HCT116 (cell line): ENCODE measurements around the gene ACADS. TPM values are rescaled to one million over a fixed set of nuclear protein-coding genes. Genes with fewer than 3 reads are reported as not detected.
A peak's percentile ranks its signal among the peaks of the same experiment; 100 is the strongest.

Experiments
- ATAC-seq: fragments of 200-7000 bp; cut with Tn5 transposase; 2 replicates; pipeline ENCODE4 v1.9.1; 2020; ENCODE audit warnings: mild to moderate bottlenecking, moderate library complexity
- BruUV-seq: library from RNA; stranded (reverse); fragments of 400-500 nt; replicated peaks from 2 replicates; lab custom pipeline; 2021; lab: Mats Ljungman, UMichigan
- CTCF ChIA-PET: fragments of 300-600 bp; sonication (Branson Sonifier 250); formaldehyde crosslinking; loops from one replicate; lab custom pipeline; 2021; ENCODE audit warnings: antibody characterized with exemption; lab: Charles Lee
- POLR2A ChIA-PET: fragments of 300-600, 350-600 bp; sonication (Branson Sonifier 250); formaldehyde crosslinking; loops from one replicate; lab custom pipeline; 2021; ENCODE audit warnings: antibody characterized with exemption; lab: Charles Lee
- RAD21 ChIA-PET, 2 experiments: fragments of 300-600 bp; sonication (Branson Sonifier 250); formaldehyde crosslinking; loops; one replicate each; lab custom pipeline; 2023; ENCODE audit warnings: low total read pairs in 2 of 2; ENCODE audit not compliant: uncharacterized antibody in 2 of 2, unreplicated experiment in 2 of 2, low non-redundant PET in 1 of 2; lab: Charles Lee
- DNase-seq: peaks from one replicate; pipeline ENCODE4 v3.0.0-alpha.2; 2010; ENCODE audit warnings: low read depth, low spot score
- H2AFZ ChIP-seq: fragments of 200-600 bp; shearing (Covaris generic), sonication (generic); 2 replicates; pipeline ENCODE4 v1.6.1; 2017; ENCODE audit warnings: low read depth, mixed run types, mixed read lengths, antibody characterized with exemption, low read length; ENCODE audit not compliant: poor library complexity, severe bottlenecking
- H3K27ac ChIP-seq: 2 replicates; pipeline ENCODE4 v1.5.1; 2012; ENCODE audit warnings: low read depth, low read length
- H3K27me3 ChIP-seq: fragments of 200-600 bp; sonication (generic); 2 replicates; pipeline ENCODE4 v1.6.1; 2016; ENCODE audit warnings: mixed run types, low read length, mixed read lengths; ENCODE audit not compliant: insufficient read depth
- H3K36me3 ChIP-seq, 2 experiments: fragments of 200-500 bp in 1 of 2; fragments of 200-600 bp in 1 of 2; sonication (Bioruptor generic) in 1 of 2; sonication (generic) in 1 of 2; 2 replicates each; pipeline versions ENCODE4 v1.5.1 to v1.6.1; 2014 to 2016; ENCODE audit warnings: low read length in 2 of 2, inconsistent platforms in 1 of 2, mixed read lengths in 1 of 2, mixed run types in 1 of 2; ENCODE audit not compliant: insufficient read depth in 2 of 2, control insufficient read depth in 1 of 2
- H3K4me1 ChIP-seq, 2 experiments: fragments of 200-600 bp in 1 of 2; sonication (generic) in 1 of 2; 2 replicates each; pipeline versions ENCODE4 v1.5.1 to v1.6.1; 2012 to 2017; ENCODE audit warnings: low read length in 2 of 2, inconsistent platforms in 1 of 2, mild to moderate bottlenecking in 1 of 2, mixed read lengths in 1 of 2, mixed run types in 1 of 2, moderate library complexity in 1 of 2; ENCODE audit not compliant: insufficient read depth in 2 of 2, control insufficient read depth in 1 of 2
- H3K4me2 ChIP-seq: fragments of 200-600 bp; sonication (generic); 2 replicates; pipeline ENCODE4 v1.6.1; 2017; ENCODE audit warnings: mixed run types, low read length, mixed read lengths
- H3K4me3 ChIP-seq, 2 experiments: fragments of 200-600 bp in 1 of 2; sonication (generic) in 1 of 2; replicated peaks in 1 of 2; 2 replicates each; pipeline ENCODE4 v1.5.1; 2011 to 2016; ENCODE audit warnings: low read length in 2 of 2, control low read depth in 1 of 2, low read depth in 1 of 2, mild to moderate bottlenecking in 1 of 2, mixed read lengths in 1 of 2, mixed run types in 1 of 2
- H3K79me2 ChIP-seq: fragments of 200-600 bp; sonication (generic); 2 replicates; pipeline ENCODE4 v1.6.1; 2017; ENCODE audit warnings: mild to moderate bottlenecking, mixed run types, low read length, moderate library complexity, mixed read lengths; ENCODE audit not compliant: insufficient read depth
- H3K9ac ChIP-seq: fragments of 200-600 bp; sonication (generic); 2 replicates; pipeline ENCODE4 v1.6.1; 2016; ENCODE audit warnings: low read length, mixed read lengths
- H3K9me2 ChIP-seq: fragments of 200-600 bp; sonication (generic), shearing (Covaris generic); 2 replicates; pipeline ENCODE4 v1.6.1; 2017; ENCODE audit warnings: mixed run types, mild to moderate bottlenecking, moderate library complexity; ENCODE audit not compliant: insufficient read depth
- H3K9me3 ChIP-seq, 2 experiments: fragments of 200-500 bp in 1 of 2; fragments of 200-600 bp in 1 of 2; sonication (Bioruptor generic) in 1 of 2; sonication (generic) in 1 of 2; 2 replicates each; pipeline ENCODE4 v1.6.1; 2014 to 2017; ENCODE audit warnings: low read length in 2 of 2, mixed read lengths in 2 of 2, inconsistent platforms in 1 of 2, low read depth in 1 of 2, mild to moderate bottlenecking in 1 of 2, mixed run types in 1 of 2, moderate library complexity in 1 of 2; ENCODE audit not compliant: control insufficient read depth in 1 of 2, insufficient read depth in 1 of 2
- H4K20me1 ChIP-seq: fragments of 200-600 bp; sonication (generic), shearing (Covaris generic); 2 replicates; pipeline ENCODE4 v1.6.1; 2017; ENCODE audit warnings: mixed run types, mild to moderate bottlenecking, moderate library complexity; ENCODE audit not compliant: insufficient read depth
- ELF1 ChIP-seq: IDR thresholded peaks from 2 replicates; pipeline ENCODE4 v1.6.1; 2012; ENCODE audit warnings: low read depth, borderline replicate concordance
- RAD21 ChIP-seq: IDR thresholded peaks from 2 replicates; pipeline ENCODE4 v1.6.1; 2012; ENCODE audit warnings: low read depth, mild to moderate bottlenecking
- TCF7L2 ChIP-seq: IDR thresholded peaks from 2 replicates; pipeline ENCODE4 v1.7.0; 2011; ENCODE audit warnings: borderline replicate concordance, inconsistent platforms; ENCODE audit not compliant: insufficient read depth, insufficient read length; ENCODE audit errors: extremely low read depth
- YY1 ChIP-seq: IDR thresholded peaks from 2 replicates; pipeline ENCODE4 v1.6.1; 2011; ENCODE audit warnings: low read length, low read depth, moderate library complexity, mild to moderate bottlenecking; ENCODE audit not compliant: insufficient replicate concordance; ENCODE audit errors: extremely low read depth
- ZNF274 ChIP-seq: fragments of 200-500 bp; sonication (Bioruptor generic); IDR thresholded peaks from 2 replicates; pipeline ENCODE4 v1.6.1; 2014; ENCODE audit warnings: mild to moderate bottlenecking, low read depth, low read length, inconsistent platforms
- intact Hi-C: fragments of 100-400 bp; cut with micrococcal nuclease; formaldehyde crosslinking; loops from 2 replicates; pipeline ENCODE4 v1.10.0; 2022
- total RNA-seq: library from RNA; stranded (reverse); gene quantifications from one replicate; pipeline ENCODE4 v1.2.1, GENCODE V29; 2021; ENCODE audit not compliant: unreplicated experiment
- TF ChIP-seq, protein P1 (sequence below), 3 experiments: fragments of 200-600 bp in 1 of 3; sonication (generic) in 1 of 3; IDR thresholded peaks in 2 of 3; conservative IDR thresholded peaks in 1 of 3; 2 replicates each; pipeline ENCODE4 v1.5.1; 2012 to 2017; ENCODE audit warnings: low read depth in 2 of 3, low read length in 2 of 3, antibody characterized with exemption in 1 of 3, borderline replicate concordance in 1 of 3, control low read depth in 1 of 3, mild to moderate bottlenecking in 1 of 3, mixed read lengths in 1 of 3, mixed run types in 1 of 3, moderate library complexity in 1 of 3; ENCODE audit not compliant: insufficient read depth in 1 of 3
- TF ChIP-seq, protein P2 (sequence below): IDR thresholded peaks from 2 replicates; pipeline ENCODE4 v1.6.1; 2012; ENCODE audit warnings: low read depth

Gene ACADS
- total RNA-seq, 1 experiment from 2014 or later, result 21.4 TPM

DNA sequence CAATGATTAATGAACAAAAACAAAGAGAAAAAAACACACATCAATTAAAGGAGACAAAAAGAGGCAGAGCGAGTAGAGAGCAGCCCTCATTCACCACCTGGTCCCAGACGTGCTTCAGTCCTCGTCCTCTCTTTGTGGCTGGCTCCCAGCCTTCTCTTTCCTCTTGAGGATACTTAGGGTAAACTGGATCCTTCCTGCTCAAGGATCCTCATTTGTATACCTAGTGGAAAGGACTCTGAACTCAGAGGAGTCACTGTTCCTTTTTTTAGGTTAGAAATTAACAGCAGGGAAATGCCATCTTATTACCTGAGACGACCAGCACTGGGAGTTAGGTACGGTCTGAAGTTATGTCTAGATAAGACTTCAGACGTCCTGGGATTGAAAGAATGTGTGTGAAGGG, 29.0 kb upstream of the ACADS start:
- Histone ChIP-seq H3K4me2 (no peak overlapping the region), H3K36me3 (peaks cover 54 to 78% of the 10 kb centered on the region in 2 experiments), H3K27me3 (no peaks in the 10 kb centered on the region), H3K9me2 (no peaks in the 10 kb centered on the region), H3K4me1 (no peaks in the 10 kb centered on the region), H3K27ac (no peak overlapping the region), H4K20me1 (no peaks in the 10 kb centered on the region), H2AFZ (no peak overlapping the region), H3K9ac (no peak overlapping the region), H3K79me2 (peaks cover 28% of the 10 kb centered on the region), H3K4me3 (no peak overlapping the region), H3K9me3 (no peaks in the 10 kb centered on the region)
- no peak for TF ChIP-seq YY1
- TF ChIP-seq, protein P1, sequence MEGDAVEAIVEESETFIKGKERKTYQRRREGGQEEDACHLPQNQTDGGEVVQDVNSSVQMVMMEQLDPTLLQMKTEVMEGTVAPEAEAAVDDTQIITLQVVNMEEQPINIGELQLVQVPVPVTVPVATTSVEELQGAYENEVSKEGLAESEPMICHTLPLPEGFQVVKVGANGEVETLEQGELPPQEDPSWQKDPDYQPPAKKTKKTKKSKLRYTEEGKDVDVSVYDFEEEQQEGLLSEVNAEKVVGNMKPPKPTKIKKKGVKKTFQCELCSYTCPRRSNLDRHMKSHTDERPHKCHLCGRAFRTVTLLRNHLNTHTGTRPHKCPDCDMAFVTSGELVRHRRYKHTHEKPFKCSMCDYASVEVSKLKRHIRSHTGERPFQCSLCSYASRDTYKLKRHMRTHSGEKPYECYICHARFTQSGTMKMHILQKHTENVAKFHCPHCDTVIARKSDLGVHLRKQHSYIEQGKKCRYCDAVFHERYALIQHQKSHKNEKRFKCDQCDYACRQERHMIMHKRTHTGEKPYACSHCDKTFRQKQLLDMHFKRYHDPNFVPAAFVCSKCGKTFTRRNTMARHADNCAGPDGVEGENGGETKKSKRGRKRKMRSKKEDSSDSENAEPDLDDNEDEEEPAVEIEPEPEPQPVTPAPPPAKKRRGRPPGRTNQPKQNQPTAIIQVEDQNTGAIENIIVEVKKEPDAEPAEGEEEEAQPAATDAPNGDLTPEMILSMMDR (IDR thresholded peaks at IDR 0.05 in 2 of 3, conservative IDR thresholded peaks at IDR 0.05 in 1 of 3; ENCODE audit: borderline replicate concordance in 1 of 3, insufficient read depth in 1 of 3, low read depth in 2 of 3, low read length in 2 of 3), result no peak
- no peak for TF ChIP-seq ZNF274
- TF ChIP-seq ELF1, result no peak
- TF ChIP-seq, protein P2, sequence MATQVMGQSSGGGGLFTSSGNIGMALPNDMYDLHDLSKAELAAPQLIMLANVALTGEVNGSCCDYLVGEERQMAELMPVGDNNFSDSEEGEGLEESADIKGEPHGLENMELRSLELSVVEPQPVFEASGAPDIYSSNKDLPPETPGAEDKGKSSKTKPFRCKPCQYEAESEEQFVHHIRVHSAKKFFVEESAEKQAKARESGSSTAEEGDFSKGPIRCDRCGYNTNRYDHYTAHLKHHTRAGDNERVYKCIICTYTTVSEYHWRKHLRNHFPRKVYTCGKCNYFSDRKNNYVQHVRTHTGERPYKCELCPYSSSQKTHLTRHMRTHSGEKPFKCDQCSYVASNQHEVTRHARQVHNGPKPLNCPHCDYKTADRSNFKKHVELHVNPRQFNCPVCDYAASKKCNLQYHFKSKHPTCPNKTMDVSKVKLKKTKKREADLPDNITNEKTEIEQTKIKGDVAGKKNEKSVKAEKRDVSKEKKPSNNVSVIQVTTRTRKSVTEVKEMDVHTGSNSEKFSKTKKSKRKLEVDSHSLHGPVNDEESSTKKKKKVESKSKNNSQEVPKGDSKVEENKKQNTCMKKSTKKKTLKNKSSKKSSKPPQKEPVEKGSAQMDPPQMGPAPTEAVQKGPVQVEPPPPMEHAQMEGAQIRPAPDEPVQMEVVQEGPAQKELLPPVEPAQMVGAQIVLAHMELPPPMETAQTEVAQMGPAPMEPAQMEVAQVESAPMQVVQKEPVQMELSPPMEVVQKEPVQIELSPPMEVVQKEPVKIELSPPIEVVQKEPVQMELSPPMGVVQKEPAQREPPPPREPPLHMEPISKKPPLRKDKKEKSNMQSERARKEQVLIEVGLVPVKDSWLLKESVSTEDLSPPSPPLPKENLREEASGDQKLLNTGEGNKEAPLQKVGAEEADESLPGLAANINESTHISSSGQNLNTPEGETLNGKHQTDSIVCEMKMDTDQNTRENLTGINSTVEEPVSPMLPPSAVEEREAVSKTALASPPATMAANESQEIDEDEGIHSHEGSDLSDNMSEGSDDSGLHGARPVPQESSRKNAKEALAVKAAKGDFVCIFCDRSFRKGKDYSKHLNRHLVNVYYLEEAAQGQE, result no peak
- TF ChIP-seq RAD21, result no peak
- TF ChIP-seq TCF7L2, result no peak
- RAD21 ChIA-PET, result no interaction called here
- no peak for DNase-seq
- TSS peak; percentile 0 for BruUV-seq
- POLR2A ChIA-PET, result interaction anchor here (1.2 kb wide), 1 partner anchor 116 kb away, joined by 3 read pairs; the partner anchor contains the start of gene POP5
- CTCF ChIA-PET, result no interaction called here
- intact Hi-C loops, result no loop called here
- no peak for ATAC-seq
